CD14-positive monocyte (primary cell): ENCODE data around the gene MEIS2. TPM values are rescaled to one million over a fixed set of nuclear protein-coding genes. Genes with fewer than 3 reads are reported as not detected.

Source experiments
- DNase-seq, 3 donors: peaks; one replicate each; pipeline ENCODE4 v3.0.0-alpha.2; 2011 to 2022
- H2AFZ ChIP-seq: 2 replicates; pipeline ENCODE4 v1.6.0; 2012; ENCODE audit warnings: mild to moderate bottlenecking, low read depth, low read length, inconsistent platforms; ENCODE audit not compliant: insufficient read depth, poor library complexity, severe bottlenecking
- H3K27ac ChIP-seq, 2 donors: 1 replicate in 1 of 2; 2 replicates in 1 of 2; pipeline ENCODE4 v1.5.1; 2012 to 2013; ENCODE audit warnings: low read length in 2 of 2, control low read depth in 1 of 2, inconsistent platforms in 1 of 2, low read depth in 1 of 2, mild to moderate bottlenecking in 1 of 2
- H3K27me3 ChIP-seq, 2 donors: one replicate each; pipeline versions ENCODE4 v1.6.0 to v1.6.1; 2011 to 2013; ENCODE audit warnings: low read length in 2 of 2; ENCODE audit not compliant: control insufficient read depth in 2 of 2, insufficient read depth in 2 of 2
- H3K36me3 ChIP-seq, 2 donors: replicated peaks in 1 of 2; 1 replicate in 1 of 2; 2 replicates in 1 of 2; pipeline versions ENCODE4 v1.5.1 to v1.6.1; 2012 to 2013; ENCODE audit warnings: low read length in 2 of 2, control low read depth in 1 of 2, inconsistent platforms in 1 of 2, mild to moderate bottlenecking in 1 of 2; ENCODE audit not compliant: insufficient read depth in 2 of 2, control insufficient read depth in 1 of 2
- H3K4me1 ChIP-seq, 2 donors: 1 replicate in 1 of 2; 2 replicates in 1 of 2; pipeline versions ENCODE4 v1.5.1 to v1.6.1; 2012 to 2013; ENCODE audit warnings: low read length in 2 of 2, control low read depth in 1 of 2, inconsistent platforms in 1 of 2, mild to moderate bottlenecking in 1 of 2, moderate library complexity in 1 of 2; ENCODE audit not compliant: insufficient read depth in 2 of 2, control insufficient read depth in 1 of 2
- H3K4me2 ChIP-seq: replicated peaks from 2 replicates; pipeline ENCODE3; 2012; ENCODE audit warnings: low read length, moderate library complexity, mild to moderate bottlenecking; ENCODE audit not compliant: poor library complexity, severe bottlenecking; ENCODE audit errors: extremely low read depth
- H3K4me3 ChIP-seq, 3 experiments: fragments of 200-600 bp in 1 of 3; sonication (generic) in 1 of 3; replicated peaks in 1 of 3; 1 replicate in 2 of 3; 2 replicates in 1 of 3; pipeline ENCODE4 v1.5.1; 2011 to 2013; ENCODE audit warnings: low read length in 3 of 3, mild to moderate bottlenecking in 3 of 3, control low read depth in 2 of 3, low read depth in 2 of 3, inconsistent platforms in 1 of 3, moderate library complexity in 1 of 3
- H3K79me2 ChIP-seq: 2 replicates; pipeline ENCODE4 v1.6.0; 2012; ENCODE audit warnings: mild to moderate bottlenecking, control low read depth, inconsistent platforms, low read length, moderate library complexity; ENCODE audit not compliant: insufficient read depth
- H3K9ac ChIP-seq: 2 replicates; pipeline ENCODE4 v1.6.0; 2017; ENCODE audit warnings: low read length, mild to moderate bottlenecking; ENCODE audit not compliant: insufficient read depth, poor library complexity, severe bottlenecking
- H3K9me3 ChIP-seq, 2 donors: replicated peaks in 1 of 2; 1 replicate in 1 of 2; 2 replicates in 1 of 2; pipeline versions ENCODE4 v1.5.1 to v1.6.1; 2012 to 2013; ENCODE audit warnings: low read length in 2 of 2, control low read depth in 1 of 2; ENCODE audit not compliant: control insufficient read depth in 1 of 2, insufficient read depth in 1 of 2
- H4K20me1 ChIP-seq: 2 replicates; pipeline ENCODE4 v1.6.0; 2012; ENCODE audit warnings: mild to moderate bottlenecking, low read length, control low read depth, moderate library complexity; ENCODE audit not compliant: insufficient read depth
- H3K27ac Mint-ChIP-seq, 7 donors: one replicate each; pipeline ENCODE4 v1.8.0; 2020; ENCODE audit warnings: mild to moderate bottlenecking in 7 of 7, mixed read lengths in 7 of 7, moderate library complexity in 6 of 7, inconsistent platforms in 2 of 7
- H3K27me3 Mint-ChIP-seq, 3 donors: one replicate each; pipeline ENCODE4 v1.8.0; 2021 to 2022; ENCODE audit warnings: low read depth in 3 of 3, mild to moderate bottlenecking in 3 of 3, mixed read lengths in 3 of 3, moderate library complexity in 3 of 3, inconsistent platforms in 1 of 3
- H3K36me3 Mint-ChIP-seq, 2 donors: one replicate each; pipeline ENCODE4 v1.8.0; 2020; ENCODE audit warnings: mixed read lengths in 2 of 2, inconsistent platforms in 1 of 2, mild to moderate bottlenecking in 1 of 2
- H3K4me1 Mint-ChIP-seq: one replicate; pipeline ENCODE4 v1.8.0; 2020; ENCODE audit warnings: mild to moderate bottlenecking, mixed read lengths
- H3K4me3 Mint-ChIP-seq, 2 donors: one replicate each; pipeline ENCODE4 v1.8.0; 2020; ENCODE audit warnings: mild to moderate bottlenecking in 2 of 2, mixed read lengths in 2 of 2, moderate library complexity in 1 of 2
- H3K9me3 Mint-ChIP-seq, 7 donors: one replicate each; pipeline ENCODE4 v1.8.0; 2020 to 2022; ENCODE audit warnings: mixed read lengths in 7 of 7, mild to moderate bottlenecking in 6 of 7, moderate library complexity in 6 of 7, inconsistent platforms in 2 of 7
- WGBS: methylation state at CpG from one replicate; pipeline ENCODE4 v1.1.5; 2013; ENCODE audit warnings: missing lambda C conversion rate; ENCODE audit not compliant: insufficient coverage; 5-methylcytosine and 5-hydroxymethylcytosine counted together
- intact Hi-C, 2 donors: fragments of 100-400 bp; cut with micrococcal nuclease; formaldehyde crosslinking; loops; one replicate each; pipeline versions ENCODE4 v1.15.0 to v1.15.1; 2023
- polyA plus RNA-seq, 3 donors: library from polyadenylated mRNA; depleted of rRNA in 1 of 3; unstranded in 2 of 3; stranded (reverse) in 1 of 3; fragments of 300-500 nt in 2 of 3; fragments of >200 nt in 1 of 3; fragmentation: Illumina TruSeq in 2 of 3; gene quantifications; 1 replicate in 2 of 3; 2 replicates in 1 of 3; pipeline ENCODE4 v1.2.3, GENCODE V29; 2012 to 2021
- TF ChIP-seq, protein P1 (sequence below): fragments of 200-600 bp; IDR thresholded peaks from one replicate; pipeline ENCODE4 v1.8.0; 2022; ENCODE audit warnings: antibody characterized with exemption, mild to moderate bottlenecking

Gene MEIS2
- polyA plus RNA-seq, 3 donors, result not detected

DNA sequence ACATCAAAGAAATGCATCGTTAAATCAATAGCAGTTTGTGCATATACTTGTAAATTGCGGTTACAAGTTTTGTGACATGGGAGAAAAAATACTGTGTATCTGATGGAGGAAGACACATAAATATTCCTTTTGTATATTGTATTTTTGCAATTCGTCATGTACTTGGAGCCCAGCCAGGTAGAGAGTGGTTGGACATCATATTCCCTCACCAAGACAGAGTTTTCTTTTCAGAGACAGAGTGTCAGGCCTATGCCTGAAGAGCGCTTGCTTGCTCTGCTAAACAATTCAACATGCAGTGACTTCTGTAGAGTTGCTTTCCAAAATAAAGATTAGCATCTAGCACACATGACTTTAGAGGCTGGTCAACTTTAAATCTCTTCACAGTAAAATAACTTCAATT, 24.8 kb upstream of the MEIS2 start:
- no peaks in the 10 kb centered on the region for H3K9me3 ChIP-seq
- H3K4me2 ChIP-seq, result no peak overlapping the region
- H2AFZ ChIP-seq, result no peak overlapping the region
- no peak overlapping the region for H3K4me3 ChIP-seq
- no peaks in the 10 kb centered on the region for H3K27me3 ChIP-seq
- no peaks in the 10 kb centered on the region for H3K79me2 ChIP-seq
- no peak overlapping the region for H3K27ac ChIP-seq
- no peak for DNase-seq
- H4K20me1 ChIP-seq, result no peaks in the 10 kb centered on the region
- WGBS, result 100% methylated on average over 1 of the region's 4 CpGs
- intact Hi-C loops, result no loop called here
- Mint-ChIP-seq H3K4me1 (no peaks in the 10 kb centered on the region), H3K27me3 (peaks cover 1 to 6% (median 5%) of the 10 kb centered on the region in 3 donors), H3K9me3 (peaks cover 0 to 4% (median 0%) of the 10 kb centered on the region in 7 donors), H3K4me3 (no peak overlapping the region), H3K36me3 (no peaks in the 10 kb centered on the region), H3K27ac (no peak overlapping the region)
- no peaks in the 10 kb centered on the region for H3K36me3 ChIP-seq
- H3K9ac ChIP-seq, result no peak overlapping the region
- no peaks in the 10 kb centered on the region for H3K4me1 ChIP-seq
- TF ChIP-seq, protein P1, sequence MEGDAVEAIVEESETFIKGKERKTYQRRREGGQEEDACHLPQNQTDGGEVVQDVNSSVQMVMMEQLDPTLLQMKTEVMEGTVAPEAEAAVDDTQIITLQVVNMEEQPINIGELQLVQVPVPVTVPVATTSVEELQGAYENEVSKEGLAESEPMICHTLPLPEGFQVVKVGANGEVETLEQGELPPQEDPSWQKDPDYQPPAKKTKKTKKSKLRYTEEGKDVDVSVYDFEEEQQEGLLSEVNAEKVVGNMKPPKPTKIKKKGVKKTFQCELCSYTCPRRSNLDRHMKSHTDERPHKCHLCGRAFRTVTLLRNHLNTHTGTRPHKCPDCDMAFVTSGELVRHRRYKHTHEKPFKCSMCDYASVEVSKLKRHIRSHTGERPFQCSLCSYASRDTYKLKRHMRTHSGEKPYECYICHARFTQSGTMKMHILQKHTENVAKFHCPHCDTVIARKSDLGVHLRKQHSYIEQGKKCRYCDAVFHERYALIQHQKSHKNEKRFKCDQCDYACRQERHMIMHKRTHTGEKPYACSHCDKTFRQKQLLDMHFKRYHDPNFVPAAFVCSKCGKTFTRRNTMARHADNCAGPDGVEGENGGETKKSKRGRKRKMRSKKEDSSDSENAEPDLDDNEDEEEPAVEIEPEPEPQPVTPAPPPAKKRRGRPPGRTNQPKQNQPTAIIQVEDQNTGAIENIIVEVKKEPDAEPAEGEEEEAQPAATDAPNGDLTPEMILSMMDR, result no peak

DNA sequence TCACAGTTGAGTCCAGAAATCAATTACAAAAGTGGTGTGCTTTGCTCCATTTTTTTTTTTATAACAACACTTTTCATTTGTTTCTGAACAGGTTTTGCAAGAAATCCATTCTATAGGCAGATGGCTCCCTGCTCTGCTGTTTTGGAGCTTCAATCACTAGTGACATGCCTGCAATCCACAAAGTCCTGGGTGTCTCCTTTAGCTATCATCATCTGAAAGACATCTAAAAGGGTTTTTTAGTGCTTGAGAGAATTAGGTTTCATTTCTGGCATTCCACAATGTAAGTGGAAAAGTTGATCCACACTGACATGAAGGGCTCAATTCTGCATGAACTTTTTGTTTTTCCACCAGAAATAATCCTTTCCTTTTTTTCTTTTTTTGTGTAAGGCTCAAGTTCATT, 24.0 kb upstream of the MEIS2 start:
- peaks cover 1 to 4% (median 3%) of the 10 kb centered on the region in 3 donors for H3K27me3 Mint-ChIP-seq
- DNase-seq, result no peak

More for the DNA sequence above, 24.0 kb upstream of the MEIS2 start:
- no peak overlapping the region for H3K27ac ChIP-seq
- no peak overlapping the region for H3K4me3 Mint-ChIP-seq
- H3K9ac ChIP-seq, result no peak overlapping the region
- no peak overlapping the region for H3K4me2 ChIP-seq
- no peaks in the 10 kb centered on the region for H3K36me3 ChIP-seq
- H3K27ac Mint-ChIP-seq, result no peak overlapping the region
- no peaks in the 10 kb centered on the region for H3K9me3 ChIP-seq
- H3K4me3 ChIP-seq, result no peak overlapping the region
- TF ChIP-seq, protein P1, result no peak
- peaks cover 0 to 6% (median 0%) of the 10 kb centered on the region in 7 donors for H3K9me3 Mint-ChIP-seq
- no peaks in the 10 kb centered on the region for H3K79me2 ChIP-seq
- H3K4me1 ChIP-seq, result no peaks in the 10 kb centered on the region
- no peaks in the 10 kb centered on the region for H3K36me3 Mint-ChIP-seq
- H3K4me1 Mint-ChIP-seq, result no peaks in the 10 kb centered on the region
- no peaks in the 10 kb centered on the region for H4K20me1 ChIP-seq
- intact Hi-C loops, result no loop called here
- no peak overlapping the region for H2AFZ ChIP-seq
- no peaks in the 10 kb centered on the region for H3K27me3 ChIP-seq
